Bronchial epithelial cell (primary cell): Measurements from ENCODE around the gene ANO1. TPM values are rescaled to one million over a fixed set of nuclear protein-coding genes. Genes with fewer than 3 reads are reported as not detected.

Experiments used
- DNase-seq: peaks from one replicate; pipeline ENCODE4 v3.0.0-alpha.2; 2010; ENCODE audit warnings: low read depth
- FAIRE-seq: peaks from 2 replicates; lab custom pipeline; 2011; peaks lifted over from hg19 to GRCh38; lab: Jason Lieb, UNC
- H3K27me3 ChIP-seq: 2 replicates; pipeline ENCODE4 v1.5.1; 2011; ENCODE audit warnings: low read length; ENCODE audit not compliant: control insufficient read depth, insufficient read depth
- H3K36me3 ChIP-seq: 2 replicates; pipeline ENCODE4 v1.5.1; 2011; ENCODE audit warnings: low read length; ENCODE audit not compliant: control insufficient read depth, insufficient read depth
- H3K4me3 ChIP-seq: 2 replicates; pipeline ENCODE4 v1.5.1; 2011; ENCODE audit warnings: mild to moderate bottlenecking, low read depth, low read length, control low read depth
- total RNA-seq: library from RNA; depleted of rRNA; stranded (reverse); fragments of >200 nt; gene quantifications from 2 replicates; pipeline ENCODE4 v1.2.1, GENCODE V29; 2014
- TF ChIP-seq, protein P1 (sequence below): IDR thresholded peaks from 2 replicates; pipeline ENCODE4 v1.5.1; 2011; ENCODE audit warnings: mild to moderate bottlenecking, moderate library complexity, low read length, control low read depth, inconsistent platforms; ENCODE audit not compliant: insufficient read depth, severe bottlenecking

Gene ANO1
- total RNA-seq, 1 donor from 2014 or later, result 1.3 TPM

DNA sequence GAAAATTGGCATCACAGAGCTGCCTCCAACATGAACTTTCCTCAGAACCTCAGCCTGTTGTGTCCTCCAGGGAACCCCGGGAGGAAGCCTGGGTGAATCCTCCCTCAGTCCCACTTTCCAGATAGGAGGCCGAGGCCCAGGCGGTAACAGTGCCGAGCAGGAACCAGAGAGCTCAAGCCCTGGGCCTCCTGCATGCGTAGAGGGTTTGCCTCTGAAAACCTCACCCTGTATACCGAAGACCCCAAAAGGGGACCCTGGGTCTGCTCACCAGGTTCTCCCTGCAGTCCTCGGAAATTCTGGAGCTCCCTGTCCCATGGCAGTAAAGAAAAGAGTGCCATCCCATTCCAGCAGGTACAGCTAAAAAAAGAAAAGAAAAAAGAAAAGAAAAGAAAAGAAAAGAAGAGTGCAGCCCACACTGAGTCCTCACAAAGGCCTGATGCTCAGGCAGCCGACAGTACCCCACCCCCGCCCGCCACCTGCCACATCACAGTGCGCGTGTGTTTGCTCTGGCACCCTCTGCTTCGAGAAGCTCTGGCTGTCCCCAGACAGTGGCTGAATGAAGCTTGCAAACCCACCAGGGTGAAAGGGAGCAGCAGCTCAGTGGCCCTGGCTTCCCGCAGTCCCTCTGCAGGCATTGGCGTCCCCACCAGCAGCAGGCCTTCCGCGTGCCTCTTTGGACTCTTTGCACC lies 96.6 kb downstream of the ANO1 start:
- H3K36me3 ChIP-seq, result no peaks in the 10 kb centered on the region
- no peaks in the 10 kb centered on the region for H3K27me3 ChIP-seq
- no peak overlapping the region for H3K4me3 ChIP-seq
- TF ChIP-seq, protein P1, sequence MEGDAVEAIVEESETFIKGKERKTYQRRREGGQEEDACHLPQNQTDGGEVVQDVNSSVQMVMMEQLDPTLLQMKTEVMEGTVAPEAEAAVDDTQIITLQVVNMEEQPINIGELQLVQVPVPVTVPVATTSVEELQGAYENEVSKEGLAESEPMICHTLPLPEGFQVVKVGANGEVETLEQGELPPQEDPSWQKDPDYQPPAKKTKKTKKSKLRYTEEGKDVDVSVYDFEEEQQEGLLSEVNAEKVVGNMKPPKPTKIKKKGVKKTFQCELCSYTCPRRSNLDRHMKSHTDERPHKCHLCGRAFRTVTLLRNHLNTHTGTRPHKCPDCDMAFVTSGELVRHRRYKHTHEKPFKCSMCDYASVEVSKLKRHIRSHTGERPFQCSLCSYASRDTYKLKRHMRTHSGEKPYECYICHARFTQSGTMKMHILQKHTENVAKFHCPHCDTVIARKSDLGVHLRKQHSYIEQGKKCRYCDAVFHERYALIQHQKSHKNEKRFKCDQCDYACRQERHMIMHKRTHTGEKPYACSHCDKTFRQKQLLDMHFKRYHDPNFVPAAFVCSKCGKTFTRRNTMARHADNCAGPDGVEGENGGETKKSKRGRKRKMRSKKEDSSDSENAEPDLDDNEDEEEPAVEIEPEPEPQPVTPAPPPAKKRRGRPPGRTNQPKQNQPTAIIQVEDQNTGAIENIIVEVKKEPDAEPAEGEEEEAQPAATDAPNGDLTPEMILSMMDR, result no peak
- DNase-seq (no peak), FAIRE-seq (no peak)

- no peak overlapping the region for H3K4me3 ChIP-seq
- TF ChIP-seq, protein P1, result no peak
- no peaks in the 10 kb centered on the region for H3K27me3 ChIP-seq
- DNase-seq (no peak), FAIRE-seq (peak; percentile 28)
- no peaks in the 10 kb centered on the region for H3K36me3 ChIP-seq
Observed at GRCh38 chr11:70175236-70175698, 97.2 kb downstream of the ANO1 start.

- no peak for FAIRE-seq
Observed at GRCh38 chr11:70176940-70177689, 99.0 kb downstream of the ANO1 start.

DNA sequence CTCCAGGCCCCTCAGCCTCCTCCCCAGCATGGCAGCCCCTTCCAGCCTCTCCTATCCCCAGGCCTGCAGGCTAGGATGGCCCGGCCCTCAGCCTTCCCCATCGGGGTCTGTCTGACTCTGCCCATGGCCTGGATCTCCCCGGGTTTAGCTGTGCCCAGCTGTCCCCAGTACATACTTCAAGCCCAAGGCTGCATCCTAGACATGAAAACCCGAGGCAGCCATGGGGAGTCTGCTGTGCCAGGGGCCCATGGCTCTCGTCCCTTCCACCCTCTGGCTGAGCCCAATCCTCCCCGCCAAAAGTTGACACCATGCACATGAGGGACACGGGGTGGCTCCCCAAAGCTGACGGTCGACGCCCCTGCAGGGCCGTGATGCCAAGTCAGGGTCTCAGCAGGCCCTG lies 102.8 kb downstream of the ANO1 start:
- FAIRE-seq (no peak), DNase-seq (no peak)
- Histone ChIP-seq H3K4me3 (no peak overlapping the region), H3K27me3 (no peaks in the 10 kb centered on the region), H3K36me3 (no peaks in the 10 kb centered on the region)
- TF ChIP-seq, protein P1, result no peak

More at GRCh38 chr11:70176940-70177689, 99.0 kb downstream of the ANO1 start:
- DNase-seq, result no peak
- Histone ChIP-seq H3K4me3 (no peak overlapping the region), H3K27me3 (no peaks in the 10 kb centered on the region), H3K36me3 (no peaks in the 10 kb centered on the region)
- TF ChIP-seq, protein P1, result peak; percentile 58

GRCh38 chr11:70182266-70182665 lies 104.1 kb downstream of the ANO1 start:
- Histone ChIP-seq H3K4me3 (no peak overlapping the region), H3K27me3 (no peaks in the 10 kb centered on the region), H3K36me3 (no peaks in the 10 kb centered on the region)
- DNase-seq, result no peak
- TF ChIP-seq, protein P1, result no peak
- no peak for FAIRE-seq
